ENCODE results near the gene SPDYC. TPM values are rescaled to one million over a fixed set of nuclear protein-coding genes. Genes with fewer than 3 reads are reported as not detected.

Gene SPDYC
- total and polyA plus RNA-seq, 2 donors from 2014 or later, result 0.43 TPM; not detected in 1

DNA sequence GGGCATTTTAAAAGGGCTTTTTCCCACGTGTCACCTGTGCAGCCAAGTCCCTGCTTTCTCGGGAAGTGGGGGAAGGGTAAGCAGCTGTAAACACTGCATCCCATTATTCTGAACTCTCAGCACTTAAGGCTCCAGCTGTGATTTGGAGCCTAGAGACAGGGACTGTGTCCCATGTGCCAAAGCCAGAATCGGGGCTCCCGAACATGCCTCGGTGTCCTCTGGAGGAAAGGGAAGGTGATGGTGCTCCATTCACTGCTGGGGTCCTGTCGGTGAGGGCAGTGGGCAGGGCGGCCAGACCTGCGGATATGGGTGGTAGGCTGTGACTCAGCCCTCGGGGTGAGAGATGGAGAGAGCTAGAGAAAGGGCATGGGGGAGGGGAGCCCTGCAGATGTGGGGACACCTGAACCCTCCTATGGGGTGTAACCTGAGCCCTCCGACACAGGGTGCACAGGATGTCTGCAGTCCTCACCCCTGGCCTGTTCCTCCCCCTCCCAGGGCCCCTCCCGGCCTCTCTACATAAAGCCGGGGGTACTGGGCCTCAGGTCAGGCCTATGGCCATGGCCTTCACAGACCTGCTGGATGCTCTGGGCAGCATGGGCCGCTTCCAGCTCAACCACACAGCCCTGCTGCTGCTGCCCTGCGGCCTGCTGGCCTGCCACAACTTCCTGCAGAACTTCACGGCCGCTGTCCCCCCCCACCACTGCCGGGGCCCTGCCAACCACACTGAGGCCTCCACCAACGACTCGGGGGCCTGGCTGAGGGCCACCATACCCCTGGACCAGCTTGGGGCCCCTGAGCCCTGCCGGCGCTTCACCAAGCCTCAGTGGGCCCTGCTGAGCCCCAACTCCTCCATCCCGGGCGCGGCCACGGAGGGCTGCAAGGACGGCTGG, 43.5 kb downstream of the SPDYC start:
- intact Hi-C loops (cut with DNase I), result no loop called here
- peaks cover 0 to 3% (median 0%) of the 10 kb centered on the region in 3 donors for H3K4me1 ChIP-seq (ENCODE audit: control insufficient read depth in 2 of 3, insufficient read depth in 2 of 3, low read depth in 1 of 3, low read length in 3 of 3)
- H3K27me3 ChIP-seq (ENCODE audit: control insufficient read depth, insufficient read depth, low read length), result no peaks in the 10 kb centered on the region
- FAIRE-seq (no peak), DNase-seq (peak; percentile 32 to 75 (median 65))
- no peak for TF ChIP-seq CTCF (IDR thresholded peaks at IDR 0.05; ENCODE audit: borderline replicate concordance, extremely low read depth, insufficient read depth)
- H3K27ac ChIP-seq (ENCODE audit: low read depth in 2 of 2, low read length in 2 of 2), result no peak overlapping the region
- no peak overlapping the region for H3K4me3 ChIP-seq (ENCODE audit: low read length in 3 of 3)
- H3K9me3 ChIP-seq (ENCODE audit: control insufficient read depth in 2 of 3, insufficient read depth in 1 of 3, low read length in 3 of 3), result no peaks in the 10 kb centered on the region
- H3K9ac ChIP-seq (ENCODE audit: low read length in 3 of 3), result no peak overlapping the region
- peaks cover 0 to 28% (median 16%) of the 10 kb centered on the region in 3 donors for H3K36me3 ChIP-seq (ENCODE audit: control insufficient read depth in 2 of 3, insufficient read depth in 3 of 3, low read length in 3 of 3)

- Histone ChIP-seq H3K9ac (ENCODE audit: low read length in 3 of 3) (no peak overlapping the region), H3K4me3 (ENCODE audit: low read length in 3 of 3) (no peak overlapping the region), H3K4me1 (ENCODE audit: control insufficient read depth in 2 of 3, insufficient read depth in 2 of 3, low read depth in 1 of 3, low read length in 3 of 3) (peaks cover 0 to 3% (median 0%) of the 10 kb centered on the region in 3 donors), H3K27ac (ENCODE audit: low read depth in 2 of 2, low read length in 2 of 2) (no peak overlapping the region), H3K9me3 (ENCODE audit: control insufficient read depth in 2 of 3, insufficient read depth in 1 of 3, low read length in 3 of 3) (no peaks in the 10 kb centered on the region), H3K36me3 (ENCODE audit: control insufficient read depth in 2 of 3, insufficient read depth in 3 of 3, low read length in 3 of 3) (peaks cover 0 to 22% (median 10%) of the 10 kb centered on the region in 3 donors), H3K27me3 (ENCODE audit: control insufficient read depth, insufficient read depth, low read length) (no peaks in the 10 kb centered on the region)
- DNase-seq (peak in 1 of 5 donors; percentile 40), FAIRE-seq (no peak)
- TF ChIP-seq CTCF (IDR thresholded peaks at IDR 0.05; ENCODE audit: borderline replicate concordance, extremely low read depth, insufficient read depth), result no peak
- intact Hi-C loops (cut with DNase I), result no loop called here
Observed at GRCh38 chr11:65214212-65214845, 44.3 kb downstream of the SPDYC start.

DNA sequence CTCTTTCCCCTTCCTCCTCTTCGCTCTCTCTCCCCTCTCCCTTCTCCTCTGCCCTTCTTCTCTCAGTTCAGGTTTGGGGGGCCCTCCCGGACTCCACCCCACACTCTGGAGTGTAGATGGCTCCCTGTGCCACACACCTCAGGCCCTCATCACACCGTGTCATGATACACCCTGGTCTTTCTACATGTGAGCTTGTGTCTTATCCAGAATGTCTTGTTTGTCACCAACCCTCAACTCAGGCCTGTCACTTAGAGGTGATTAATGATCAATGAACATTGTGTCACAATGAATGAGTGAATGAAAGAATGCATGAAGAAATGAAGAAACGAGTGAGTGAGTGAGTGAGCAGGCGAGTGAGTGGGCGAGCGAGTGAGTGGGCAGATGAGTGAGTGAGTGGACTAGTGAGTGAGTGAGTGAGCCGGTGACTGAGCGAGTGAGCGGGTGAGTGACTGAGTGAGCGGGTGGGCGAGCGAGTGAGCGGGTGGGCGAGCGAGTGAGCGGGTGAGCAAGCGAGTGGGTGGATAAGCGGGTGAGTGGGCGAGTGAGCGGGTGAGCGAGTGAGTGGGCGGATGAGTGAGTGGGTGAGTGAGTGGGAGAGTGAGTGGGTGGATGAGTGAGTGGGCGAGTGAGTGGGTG, 45.5 kb downstream of the SPDYC start:
- intact Hi-C loops (cut with DNase I), result no loop called here
- DNase-seq, result peak in 1 of 5 donors; percentile 43
- peaks cover 0 to 10% (median 4%) of the 10 kb centered on the region in 3 donors for H3K36me3 ChIP-seq (ENCODE audit: control insufficient read depth in 2 of 3, insufficient read depth in 3 of 3, low read length in 3 of 3)
- no peaks in the 10 kb centered on the region for H3K9me3 ChIP-seq (ENCODE audit: control insufficient read depth in 2 of 3, insufficient read depth in 1 of 3, low read length in 3 of 3)
- no peak overlapping the region for H3K9ac ChIP-seq (ENCODE audit: low read length in 3 of 3)
- H3K4me3 ChIP-seq (ENCODE audit: low read length in 3 of 3), result no peak overlapping the region
- no peak for FAIRE-seq
- peaks cover 0 to 3% (median 0%) of the 10 kb centered on the region in 3 donors for H3K4me1 ChIP-seq (ENCODE audit: control insufficient read depth in 2 of 3, insufficient read depth in 2 of 3, low read depth in 1 of 3, low read length in 3 of 3)
- no peaks in the 10 kb centered on the region for H3K27me3 ChIP-seq (ENCODE audit: control insufficient read depth, insufficient read depth, low read length)
- no peak overlapping the region for H3K27ac ChIP-seq (ENCODE audit: low read depth in 2 of 2, low read length in 2 of 2)
- no peak for TF ChIP-seq CTCF (IDR thresholded peaks at IDR 0.05; ENCODE audit: borderline replicate concordance, extremely low read depth, insufficient read depth)

Data from kidney (tissue), 14 donors.